ENCODE data around the gene PTPRT. TPM values are rescaled to one million over a fixed set of nuclear protein-coding genes. Genes with fewer than 3 reads are reported as not detected.
"Not testable (repeated sequence)": the region's sequence is repeated elsewhere in the genome, so short reads cannot be mapped to it uniquely, and the experiment has no call there.

The PTPRT gene
- total and polyA plus RNA-seq, 12 donors: 0.05 to 0.34 (median 0.16) TPM; not detected in 1

DNA sequence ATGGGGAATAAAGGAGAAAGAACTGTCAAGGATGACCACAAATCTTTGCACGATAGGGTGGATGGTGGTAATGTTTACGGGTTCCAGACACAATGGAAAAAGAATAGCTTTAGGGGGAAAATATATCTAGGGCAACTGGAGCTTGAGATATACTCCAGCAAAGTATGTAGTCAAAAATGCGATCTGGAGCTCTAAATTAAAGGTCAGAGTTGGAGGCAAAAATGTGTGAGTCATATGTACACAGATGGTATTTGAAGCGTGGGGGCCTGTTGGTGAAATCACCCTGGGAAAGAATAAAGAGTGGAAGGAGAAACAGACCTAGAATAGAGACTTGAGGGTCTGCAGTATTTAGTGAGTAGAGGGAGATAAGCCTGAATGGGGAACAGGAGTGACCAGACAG lies 937.6 kb downstream of the PTPRT start:
- TF ChIP-seq POLR2A (IDR thresholded peaks at IDR 0.05): no peak
- TF ChIP-seq, protein P1, sequence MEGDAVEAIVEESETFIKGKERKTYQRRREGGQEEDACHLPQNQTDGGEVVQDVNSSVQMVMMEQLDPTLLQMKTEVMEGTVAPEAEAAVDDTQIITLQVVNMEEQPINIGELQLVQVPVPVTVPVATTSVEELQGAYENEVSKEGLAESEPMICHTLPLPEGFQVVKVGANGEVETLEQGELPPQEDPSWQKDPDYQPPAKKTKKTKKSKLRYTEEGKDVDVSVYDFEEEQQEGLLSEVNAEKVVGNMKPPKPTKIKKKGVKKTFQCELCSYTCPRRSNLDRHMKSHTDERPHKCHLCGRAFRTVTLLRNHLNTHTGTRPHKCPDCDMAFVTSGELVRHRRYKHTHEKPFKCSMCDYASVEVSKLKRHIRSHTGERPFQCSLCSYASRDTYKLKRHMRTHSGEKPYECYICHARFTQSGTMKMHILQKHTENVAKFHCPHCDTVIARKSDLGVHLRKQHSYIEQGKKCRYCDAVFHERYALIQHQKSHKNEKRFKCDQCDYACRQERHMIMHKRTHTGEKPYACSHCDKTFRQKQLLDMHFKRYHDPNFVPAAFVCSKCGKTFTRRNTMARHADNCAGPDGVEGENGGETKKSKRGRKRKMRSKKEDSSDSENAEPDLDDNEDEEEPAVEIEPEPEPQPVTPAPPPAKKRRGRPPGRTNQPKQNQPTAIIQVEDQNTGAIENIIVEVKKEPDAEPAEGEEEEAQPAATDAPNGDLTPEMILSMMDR (IDR thresholded peaks at IDR 0.05): no peak
- DNase-seq: no peak
- intact Hi-C loops (cut with DNase I): no loop called here
- no peaks in the 10 kb centered on the region for H3K36me3 ChIP-seq (replicated peaks in 1 of 2)
- H3K9me3 ChIP-seq (replicated peaks in 1 of 3): no peaks in the 10 kb centered on the region
- no peak overlapping the region for H3K4me3 ChIP-seq
- H3K27me3 ChIP-seq: no peaks in the 10 kb centered on the region
- H3K27ac ChIP-seq: no peak overlapping the region
- WGBS, 4 donors: 46 to 53% (median 50%) methylated on average over 4 of the region's 4 CpGs
- H3K4me1 ChIP-seq (replicated peaks in 1 of 2): no peaks in the 10 kb centered on the region

DNA sequence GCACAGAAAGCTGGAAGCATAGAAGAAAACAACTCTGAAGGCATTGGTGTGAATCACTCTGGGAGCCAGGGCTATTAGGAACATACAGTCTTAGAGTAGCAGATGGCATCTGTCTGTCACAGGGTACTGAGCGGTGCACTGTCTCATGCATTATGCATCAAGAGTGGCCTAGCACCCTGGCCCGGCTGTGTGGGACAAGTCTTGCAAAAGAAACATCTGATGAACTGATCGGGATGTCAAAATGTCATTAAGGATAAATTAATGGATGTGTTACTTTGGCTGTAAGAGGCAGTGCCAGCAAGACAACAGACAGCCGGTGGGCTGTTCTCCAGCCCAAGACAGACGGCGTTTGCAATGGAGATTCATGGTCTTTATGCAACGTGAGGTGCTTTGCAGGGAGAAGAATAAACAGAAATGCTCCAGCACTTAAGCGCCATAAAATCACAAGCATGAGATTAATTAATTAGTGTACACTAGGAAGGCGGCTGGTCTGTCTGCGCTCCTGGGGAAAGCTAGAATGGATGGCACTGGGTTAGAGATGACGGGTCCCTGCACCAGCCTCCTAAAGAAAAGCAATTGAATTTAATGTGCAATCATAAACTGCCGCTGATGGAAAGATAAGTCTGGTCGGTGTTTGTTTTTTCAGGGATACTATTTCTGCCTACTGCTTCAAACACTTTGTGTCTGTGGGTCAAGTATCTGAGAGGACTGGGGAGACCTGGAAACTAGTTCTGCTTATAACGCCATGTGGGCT lies 970.9 kb downstream of the PTPRT start:
- H3K4me1 ChIP-seq (replicated peaks in 1 of 2): no peaks in the 10 kb centered on the region
- DNase-seq: no peak
- H3K27ac ChIP-seq: no peak overlapping the region
- no peaks in the 10 kb centered on the region for H3K9me3 ChIP-seq (replicated peaks in 1 of 3)
- no peaks in the 10 kb centered on the region for H3K36me3 ChIP-seq (replicated peaks in 1 of 2)
- intact Hi-C loops (cut with DNase I): no loop called here
- no peak for TF ChIP-seq POLR2A (IDR thresholded peaks at IDR 0.05)
- TF ChIP-seq, protein P1 (IDR thresholded peaks at IDR 0.05): no peak
- 62 to 69% (median 65%) methylated on average over 14 of the region's 14 CpGs for WGBS, 4 donors
- H3K4me3 ChIP-seq: no peak overlapping the region
- H3K27me3 ChIP-seq: no peaks in the 10 kb centered on the region

DNA sequence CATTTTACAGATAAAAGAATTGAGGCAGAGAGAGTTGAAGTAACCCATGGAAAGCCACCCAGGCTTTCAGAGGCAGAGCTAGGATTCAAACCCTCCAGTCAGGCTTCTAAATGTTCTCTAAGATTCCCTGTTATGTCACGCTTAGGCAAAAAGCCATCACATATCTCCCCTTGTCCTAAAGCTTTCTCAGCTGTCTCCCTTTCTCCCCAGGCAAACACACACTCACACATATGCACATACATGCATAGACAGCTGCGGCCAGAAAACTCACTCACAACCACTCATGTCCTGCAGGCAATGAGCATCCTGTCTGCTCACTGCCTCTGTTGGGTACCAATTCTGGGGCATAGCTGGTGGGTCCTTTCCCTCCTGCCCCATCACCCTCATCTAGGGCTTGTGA lies 975.6 kb downstream of the PTPRT start:
- no peaks in the 10 kb centered on the region for H3K4me1 ChIP-seq (replicated peaks in 1 of 2)
- H3K4me3 ChIP-seq: no peak overlapping the region
- DNase-seq: no peak
- TF ChIP-seq, protein P1 (IDR thresholded peaks at IDR 0.05): no peak
- no peaks in the 10 kb centered on the region for H3K9me3 ChIP-seq (replicated peaks in 1 of 3)
- WGBS, 4 donors: 83 to 93% (median 86%) methylated on average over 2 of the region's 2 CpGs
- no peaks in the 10 kb centered on the region for H3K27me3 ChIP-seq
- no peak overlapping the region for H3K27ac ChIP-seq
- H3K36me3 ChIP-seq (replicated peaks in 1 of 2): no peaks in the 10 kb centered on the region
- intact Hi-C loops (cut with DNase I): no loop called here

DNA sequence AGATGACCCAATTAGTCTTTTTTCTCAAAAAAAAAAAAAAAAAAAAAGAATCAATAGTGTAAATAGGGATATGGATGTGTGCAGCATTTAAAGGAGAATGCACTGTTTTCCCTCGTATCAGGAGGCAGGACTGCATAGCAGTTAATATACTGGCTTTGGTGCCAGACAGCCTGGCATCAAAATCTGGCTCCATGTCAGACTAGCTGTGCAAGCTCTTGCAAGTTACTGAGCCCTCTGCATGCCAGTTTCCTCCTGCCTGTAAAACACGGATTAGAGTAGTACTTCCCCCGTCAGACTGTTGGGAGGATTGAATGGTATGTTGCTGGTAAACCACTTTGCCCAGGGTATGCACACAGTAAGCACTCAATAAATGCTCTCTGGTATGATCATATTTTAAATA lies 977.3 kb downstream of the PTPRT start:
- 64 to 84% (median 75%) methylated on average over 3 of the region's 3 CpGs for WGBS, 4 donors
- no peaks in the 10 kb centered on the region for H3K36me3 ChIP-seq (replicated peaks in 1 of 2)
- DNase-seq: no peak

DNA sequence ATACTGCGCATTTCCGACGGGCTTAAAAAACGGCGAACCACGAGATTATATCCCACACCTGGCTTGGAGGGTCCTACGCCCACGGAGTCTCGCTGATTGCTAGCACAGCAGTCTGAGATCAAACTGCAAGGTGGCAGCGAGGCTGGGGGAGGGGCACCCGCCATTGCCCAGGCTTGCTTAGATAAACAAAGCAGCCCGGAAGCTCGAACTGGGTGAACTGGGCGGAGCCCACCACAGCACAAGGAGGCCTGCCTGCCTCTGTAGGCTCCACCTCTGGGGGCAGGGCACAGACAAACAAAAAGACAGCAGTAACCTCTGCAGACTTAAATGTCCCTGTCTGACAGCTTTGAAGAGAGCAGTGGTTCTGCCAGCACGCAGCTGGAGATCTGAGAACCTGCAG lies 983.1 kb downstream of the PTPRT start:
- H3K4me3 ChIP-seq; H3K9me3 ChIP-seq (replicated peaks in 1 of 3); H3K36me3 ChIP-seq (replicated peaks in 1 of 2); H3K27me3 ChIP-seq; H3K27ac ChIP-seq; intact Hi-C loops (cut with DNase I); H3K4me1 ChIP-seq (replicated peaks in 1 of 2); DNase-seq: not testable (repeated sequence)
- 55 to 70% (median 57%) methylated on average over 3 to 12 of the region's 15 CpGs; no CpG with 5 or more reads in 1 of the 4 donors for WGBS, 4 donors

More for the DNA sequence above, 977.3 kb downstream of the PTPRT start:
- no peak overlapping the region for H3K27ac ChIP-seq
- no peaks in the 10 kb centered on the region for H3K27me3 ChIP-seq
- H3K4me3 ChIP-seq: no peak overlapping the region
- no peaks in the 10 kb centered on the region for H3K9me3 ChIP-seq (replicated peaks in 1 of 3)
- TF ChIP-seq, protein P1 (IDR thresholded peaks at IDR 0.05): no peak
- no peak for TF ChIP-seq POLR2A (IDR thresholded peaks at IDR 0.05)
- intact Hi-C loops (cut with DNase I): no loop called here
- no peaks in the 10 kb centered on the region for H3K4me1 ChIP-seq (replicated peaks in 1 of 2)
